ENCODE measurements around the gene FBXO3.
A peak's percentile ranks its signal among the peaks of the same experiment; 100 is the strongest.

FBXO3 gene

GRCh38 chr11:33706546-33706945, 67.8 kb downstream of the FBXO3 start:
- TF ChIP-seq POLR2A (IDR thresholded peaks at IDR 0.05; ENCODE audit: extremely low read depth, insufficient read length) (no peak), CTCF (IDR thresholded peaks at IDR 0.05; ENCODE audit: low read depth, low read length) (no peak), MYC (IDR thresholded peaks at IDR 0.05; ENCODE audit: low read depth, low read length) (no peak), MAX (IDR thresholded peaks at IDR 0.05; ENCODE audit: low read depth, low read length) (no peak)
- DNase-seq (ENCODE audit: low read depth) = no peak
- H3K4me3 ChIP-seq (ENCODE audit: low read depth, low read length) = no peak overlapping the region

GRCh38 chr11:33704240-33705002, 69.9 kb downstream of the FBXO3 start:
- H3K4me3 ChIP-seq (ENCODE audit: low read depth, low read length) = no peak overlapping the region
- no peak for DNase-seq (ENCODE audit: low read depth)
- TF ChIP-seq CTCF (IDR thresholded peaks at IDR 0.05; ENCODE audit: low read depth, low read length) (no peak), MAX (IDR thresholded peaks at IDR 0.05; ENCODE audit: low read depth, low read length) (no peak), POLR2A (IDR thresholded peaks at IDR 0.05; ENCODE audit: extremely low read depth, insufficient read length) (no peak), MYC (IDR thresholded peaks at IDR 0.05; ENCODE audit: low read depth, low read length) (no peak)

GRCh38 chr11:33703788-33704187, 70.5 kb downstream of the FBXO3 start:
- no peak for DNase-seq (ENCODE audit: low read depth)
- no peak overlapping the region for H3K4me3 ChIP-seq (ENCODE audit: low read depth, low read length)
- TF ChIP-seq CTCF (IDR thresholded peaks at IDR 0.05; ENCODE audit: low read depth, low read length) (no peak), MYC (IDR thresholded peaks at IDR 0.05; ENCODE audit: low read depth, low read length) (no peak), POLR2A (IDR thresholded peaks at IDR 0.05; ENCODE audit: extremely low read depth, insufficient read length) (no peak), MAX (IDR thresholded peaks at IDR 0.05; ENCODE audit: low read depth, low read length) (no peak)

- no peak for DNase-seq (ENCODE audit: low read depth)
- TF ChIP-seq MAX (IDR thresholded peaks at IDR 0.05; ENCODE audit: low read depth, low read length) = no peak
- no peak for TF ChIP-seq MYC (IDR thresholded peaks at IDR 0.05; ENCODE audit: low read depth, low read length)
- no peak for TF ChIP-seq CTCF (IDR thresholded peaks at IDR 0.05; ENCODE audit: low read depth, low read length)
- no peak for TF ChIP-seq POLR2A (IDR thresholded peaks at IDR 0.05; ENCODE audit: extremely low read depth, insufficient read length)
- H3K4me3 ChIP-seq (ENCODE audit: low read depth, low read length) = no peak overlapping the region
Observed at GRCh38 chr11:33703234-33703633, 71.1 kb downstream of the FBXO3 start.

GRCh38 chr11:33701302-33702230, 72.8 kb downstream of the FBXO3 start:
- H3K4me3 ChIP-seq (ENCODE audit: low read depth, low read length) = peak overlapping the region; percentile 57
- peak; percentile 47 for DNase-seq (ENCODE audit: low read depth)
- TF ChIP-seq MAX (IDR thresholded peaks at IDR 0.05; ENCODE audit: low read depth, low read length) (no peak), CTCF (IDR thresholded peaks at IDR 0.05; ENCODE audit: low read depth, low read length) (no peak), POLR2A (IDR thresholded peaks at IDR 0.05; ENCODE audit: extremely low read depth, insufficient read length) (no peak), MYC (IDR thresholded peaks at IDR 0.05; ENCODE audit: low read depth, low read length) (no peak)
